Stimulated activated CD8-positive, alpha-beta memory T cell treated with anti-CD3 and anti-CD28 coated beads, Interleukin-12 subunit alpha, Interleukin-12 subunit beta, amount 100 ng/mL, for 24 hours (primary cell): Measurements from ENCODE around the gene KCNJ14.
"Not testable (repeated sequence)": the region's sequence is repeated elsewhere in the genome, so short reads cannot be mapped to it uniquely, and the experiment has no call there.

Experiments
- DNase-seq: peaks from one replicate; pipeline ENCODE4 v3.0.0-alpha.2; 2020; ENCODE audit errors: extremely low read depth

KCNJ14 gene

GRCh38 chr19:48487948-48488347, 32.6 kb downstream of the KCNJ14 start:
- no peak for DNase-seq

GRCh38 chr19:48488478-48488877, 33.1 kb downstream of the KCNJ14 start:
- not testable (repeated sequence) for DNase-seq

GRCh38 chr19:48489608-48490216, 34.3 kb downstream of the KCNJ14 start:
- DNase-seq: no peak

DNA sequence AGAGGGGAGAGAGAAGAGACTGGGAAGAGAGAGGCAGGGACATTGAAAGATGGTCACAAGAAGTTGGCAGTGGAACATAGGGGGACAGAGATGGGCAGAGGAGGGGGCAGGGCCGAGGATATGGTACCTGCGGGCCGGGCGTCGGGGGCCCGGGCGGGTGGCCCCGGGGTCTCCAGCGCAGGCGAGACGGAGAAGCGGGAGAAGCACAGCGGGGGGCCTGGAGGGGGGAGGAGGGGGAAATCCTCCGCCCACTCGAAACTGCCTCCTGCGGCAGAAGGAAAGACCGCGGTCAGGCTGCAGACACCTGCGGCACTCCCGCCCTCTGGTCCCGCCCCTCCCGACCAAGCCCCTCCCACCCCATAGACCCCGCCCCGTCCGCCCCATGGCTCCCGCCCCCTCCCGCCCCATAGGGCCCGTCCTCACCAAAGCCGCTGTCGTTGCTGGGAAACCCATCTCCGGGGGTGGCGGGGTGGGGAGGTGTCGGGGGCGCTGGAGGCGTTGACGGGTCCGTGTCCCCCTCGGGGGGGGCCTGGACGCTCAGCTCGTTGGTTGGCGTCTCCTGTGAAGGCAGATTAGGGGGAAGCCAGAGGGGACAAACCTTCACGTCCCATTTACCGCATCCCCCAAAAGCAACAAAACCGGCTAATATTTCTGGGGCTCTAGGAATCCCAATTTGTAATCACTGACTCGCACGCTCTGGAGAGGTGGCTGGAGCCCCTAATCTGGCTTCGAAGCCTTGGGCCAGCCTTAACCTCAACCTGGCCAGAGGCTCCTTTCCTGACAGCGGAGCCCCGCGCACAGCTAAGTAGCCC, 35.8 kb downstream of the KCNJ14 start:
- DNase-seq: no peak

DNA sequence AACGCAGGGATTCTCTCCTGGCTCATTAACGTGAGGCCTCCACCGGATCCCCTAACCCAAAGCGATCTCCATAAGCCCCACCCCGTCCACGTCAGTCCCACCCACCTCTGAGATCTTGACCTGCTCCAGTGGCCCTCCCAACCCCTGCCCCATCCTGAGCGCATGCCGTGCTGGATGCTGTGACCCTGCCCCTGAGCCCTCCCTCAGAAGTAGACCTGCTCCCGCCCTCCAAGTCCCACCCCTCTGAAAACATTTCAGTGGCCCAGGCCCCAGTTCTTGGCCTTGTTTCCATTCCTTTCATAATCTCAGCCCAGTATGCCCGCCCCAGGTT, 36.4 kb downstream of the KCNJ14 start:
- DNase-seq: no peak

DNA sequence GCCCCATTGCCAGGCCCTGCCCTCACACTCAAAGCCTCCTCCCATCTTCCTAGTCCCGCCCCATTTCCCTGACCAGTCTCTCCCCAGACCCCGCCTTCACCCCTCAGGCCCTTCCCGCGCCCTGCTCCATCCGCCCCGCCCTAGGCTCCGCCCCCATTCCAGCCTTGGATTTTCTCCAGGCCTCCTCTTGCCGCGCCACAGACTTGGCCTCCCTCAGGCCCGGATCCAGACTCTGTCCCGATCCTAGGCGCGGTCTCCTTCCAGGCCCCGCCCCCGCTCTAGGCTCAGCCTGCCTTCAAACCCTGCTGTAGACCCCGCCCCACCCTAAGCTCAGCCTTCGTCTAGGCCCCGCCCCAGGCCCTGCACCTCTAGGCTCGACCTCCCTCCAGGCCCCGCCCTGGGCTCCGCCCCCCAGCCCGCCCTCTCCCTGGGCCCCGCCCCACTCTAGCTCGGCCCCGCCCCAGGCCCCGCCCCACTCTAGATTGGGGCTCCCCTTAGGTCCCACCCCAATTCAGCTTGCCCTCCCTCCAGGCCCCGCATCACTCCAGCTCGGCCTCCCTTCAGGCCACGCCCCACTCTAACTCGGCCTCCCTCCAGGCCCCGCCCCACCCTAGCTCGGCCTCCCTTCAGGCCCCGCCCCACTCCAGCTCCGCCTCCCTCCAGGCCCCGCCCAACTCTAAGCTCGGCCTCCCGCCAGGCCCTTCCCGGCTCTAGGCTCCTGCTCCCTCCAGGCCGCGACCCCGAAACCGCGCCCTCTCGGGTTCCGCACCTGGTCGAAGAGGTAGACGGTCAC, 37.7 kb downstream of the KCNJ14 start:
- no peak for DNase-seq

DNA sequence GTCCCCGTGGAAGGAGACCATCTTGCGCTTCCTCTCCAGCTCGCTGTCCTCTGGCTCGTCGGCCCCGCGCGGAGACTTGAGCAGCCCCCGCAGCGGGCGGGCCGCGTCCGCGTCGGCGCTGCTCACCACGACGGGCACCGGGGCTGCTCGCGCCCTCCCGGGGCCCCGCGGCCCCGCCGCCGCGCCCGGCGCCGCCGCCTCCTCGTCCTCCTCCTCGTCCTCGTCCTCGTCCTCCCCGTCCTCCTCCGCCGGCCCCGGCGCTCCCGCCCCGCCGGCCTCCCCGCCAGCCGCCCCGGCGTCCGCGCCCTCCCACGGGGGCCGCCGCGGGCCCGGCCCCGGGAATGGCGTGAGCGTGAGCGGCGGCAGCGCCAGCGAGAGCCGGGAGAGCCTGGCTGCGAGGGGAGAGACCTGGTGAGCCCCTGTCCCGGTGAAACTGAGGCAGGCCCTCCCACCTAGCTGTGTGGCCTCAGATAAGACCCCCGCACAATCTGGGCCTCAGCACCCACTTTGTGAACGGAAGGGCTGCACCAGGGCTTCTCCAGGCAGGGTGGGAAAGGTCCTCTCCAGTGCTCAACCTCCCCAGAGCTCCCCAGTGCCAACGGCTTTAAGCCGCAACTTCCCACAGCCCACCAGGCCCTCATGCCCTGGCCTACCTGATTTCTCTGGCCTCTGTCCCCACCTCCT, 38.5 kb downstream of the KCNJ14 start:
- DNase-seq: no peak

DNA sequence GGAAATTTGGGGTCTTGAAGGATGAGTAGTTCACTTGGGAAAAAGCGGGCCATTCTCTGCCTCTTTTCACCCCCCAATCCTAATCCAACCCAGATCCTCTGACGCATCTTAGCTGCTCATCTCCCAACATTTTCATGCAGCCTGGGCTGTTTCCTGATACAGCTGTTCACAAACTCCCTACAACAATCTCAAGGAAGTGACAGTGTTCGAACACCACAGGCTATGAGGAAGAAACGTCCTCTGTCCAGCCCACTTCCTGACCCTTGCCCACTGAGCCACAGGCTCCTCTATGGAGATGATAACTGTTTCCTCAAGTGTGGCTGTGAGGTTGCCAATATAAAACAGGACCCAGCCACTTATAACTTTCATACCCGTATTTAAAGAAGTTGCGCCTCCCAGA, 40.0 kb downstream of the KCNJ14 start:
- no peak for DNase-seq

DNA sequence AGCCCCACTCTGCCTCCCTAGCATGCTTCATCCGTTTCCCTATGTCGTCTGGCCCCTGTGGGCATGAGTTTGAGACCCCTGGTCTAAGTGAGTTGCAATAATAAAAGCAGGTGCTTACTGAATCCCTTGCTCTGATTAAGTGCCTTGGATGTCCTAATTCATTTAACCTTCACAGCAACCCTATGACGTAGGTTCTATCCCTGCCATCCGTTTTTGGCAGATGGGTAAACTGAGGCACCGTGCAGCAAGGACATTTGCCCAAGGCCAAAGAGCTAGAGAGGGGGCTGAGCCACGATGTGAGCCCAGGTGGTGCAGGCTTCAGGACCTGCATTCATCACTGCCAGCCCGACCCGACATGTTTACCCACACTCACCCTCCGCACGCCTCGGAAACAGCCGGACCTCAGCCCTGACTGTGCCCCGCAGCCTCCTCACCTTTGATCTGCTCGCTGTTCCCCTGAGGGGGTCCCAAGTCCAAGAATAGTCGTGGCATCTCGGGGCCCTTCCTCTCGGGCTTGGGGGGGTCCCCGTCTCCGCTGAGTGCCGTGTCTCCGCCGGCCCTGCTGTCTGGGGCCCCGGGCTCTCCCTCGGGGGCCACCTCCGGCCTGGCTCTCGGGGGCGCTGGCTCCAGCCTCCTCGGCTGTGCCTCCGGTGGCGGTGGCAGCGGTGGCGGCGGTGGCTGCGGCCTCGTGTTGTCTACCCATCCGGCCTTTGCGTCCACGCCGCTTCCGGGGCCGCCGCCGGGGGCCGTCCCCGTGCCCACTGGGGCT, 41.8 kb downstream of the KCNJ14 start:
- no peak for DNase-seq

DNA sequence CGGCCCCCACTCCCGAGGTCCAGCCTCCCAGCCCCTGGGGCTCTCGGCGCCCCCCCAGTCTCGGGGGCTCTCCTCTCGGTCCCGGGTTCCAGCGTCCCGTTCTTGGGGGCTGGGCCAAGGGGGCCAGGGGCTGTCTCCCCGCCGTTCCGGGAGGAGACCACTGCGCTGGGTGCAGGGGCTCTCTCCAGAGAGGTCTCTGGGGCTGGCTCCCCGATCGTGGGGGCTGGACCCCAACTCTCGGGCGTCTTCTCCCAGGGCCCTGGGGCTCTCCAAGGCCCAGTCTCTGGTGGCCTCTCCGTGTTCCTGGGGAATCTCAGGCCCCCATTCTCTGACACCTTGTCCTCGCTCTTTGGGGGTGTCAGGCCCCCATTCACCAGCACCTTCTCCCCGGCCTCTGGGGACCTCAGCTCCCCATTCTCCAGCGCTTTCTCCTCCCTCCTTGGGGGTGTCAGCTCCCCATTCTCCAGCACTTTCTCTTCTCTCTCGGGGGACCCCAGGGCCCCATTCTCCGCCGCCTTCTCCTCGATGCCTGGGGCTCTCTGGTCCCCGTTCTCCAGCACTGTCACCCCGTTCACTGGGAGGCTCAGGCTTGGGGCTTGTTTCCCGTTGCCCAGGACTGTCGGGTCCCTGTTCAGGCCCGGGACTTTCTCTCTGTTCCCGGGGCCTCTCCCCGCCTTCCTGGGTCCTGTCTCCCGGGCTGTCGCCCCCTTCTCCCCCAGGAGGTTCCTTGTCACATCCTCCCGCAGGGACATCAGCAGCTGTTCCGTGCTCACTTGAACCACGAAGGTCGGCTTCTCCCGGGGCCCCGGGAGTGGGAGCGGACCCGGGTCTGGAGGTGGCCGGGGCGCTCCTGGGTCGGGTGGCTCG, 42.6 kb downstream of the KCNJ14 start:
- no peak for DNase-seq

- DNase-seq: no peak
Measured at GRCh38 chr19:48498595-48499311, 43.4 kb downstream of the KCNJ14 start.

- DNase-seq: no peak
Measured at GRCh38 chr19:48499316-48500090, 44.1 kb downstream of the KCNJ14 start.

DNA sequence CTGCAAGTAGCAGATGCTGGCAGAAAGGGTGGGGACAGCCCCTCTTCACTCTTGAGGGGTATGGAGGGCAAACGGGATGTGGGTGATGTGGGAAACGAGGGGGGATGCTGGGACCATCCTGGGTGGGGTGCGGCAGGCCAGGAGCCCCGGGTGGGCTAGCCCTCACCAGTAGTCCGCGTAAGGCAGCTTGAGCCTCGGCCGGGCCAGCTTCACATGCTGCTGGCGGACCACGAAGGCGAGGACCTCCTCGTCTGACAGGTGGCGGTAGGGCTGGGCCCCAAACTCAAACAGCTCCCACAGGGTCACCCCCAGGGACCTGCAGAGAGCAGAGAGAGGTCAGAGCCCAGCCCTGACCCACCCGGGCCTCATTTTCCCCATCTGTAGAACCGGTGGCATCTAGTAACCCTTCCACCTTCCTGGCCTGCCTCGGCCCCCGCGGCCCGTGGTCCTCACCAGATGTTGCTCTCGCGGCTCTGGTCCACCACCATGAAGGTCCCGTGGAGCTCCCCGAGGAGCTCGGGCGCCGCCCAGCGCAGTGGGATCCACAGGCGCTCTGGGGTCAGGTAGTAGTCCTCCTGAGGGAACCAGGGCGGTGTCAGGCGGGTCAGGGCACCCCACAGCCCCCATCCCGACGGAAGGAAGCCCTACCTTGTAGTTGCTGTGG, 45.6 kb downstream of the KCNJ14 start:
- DNase-seq: no peak

DNA sequence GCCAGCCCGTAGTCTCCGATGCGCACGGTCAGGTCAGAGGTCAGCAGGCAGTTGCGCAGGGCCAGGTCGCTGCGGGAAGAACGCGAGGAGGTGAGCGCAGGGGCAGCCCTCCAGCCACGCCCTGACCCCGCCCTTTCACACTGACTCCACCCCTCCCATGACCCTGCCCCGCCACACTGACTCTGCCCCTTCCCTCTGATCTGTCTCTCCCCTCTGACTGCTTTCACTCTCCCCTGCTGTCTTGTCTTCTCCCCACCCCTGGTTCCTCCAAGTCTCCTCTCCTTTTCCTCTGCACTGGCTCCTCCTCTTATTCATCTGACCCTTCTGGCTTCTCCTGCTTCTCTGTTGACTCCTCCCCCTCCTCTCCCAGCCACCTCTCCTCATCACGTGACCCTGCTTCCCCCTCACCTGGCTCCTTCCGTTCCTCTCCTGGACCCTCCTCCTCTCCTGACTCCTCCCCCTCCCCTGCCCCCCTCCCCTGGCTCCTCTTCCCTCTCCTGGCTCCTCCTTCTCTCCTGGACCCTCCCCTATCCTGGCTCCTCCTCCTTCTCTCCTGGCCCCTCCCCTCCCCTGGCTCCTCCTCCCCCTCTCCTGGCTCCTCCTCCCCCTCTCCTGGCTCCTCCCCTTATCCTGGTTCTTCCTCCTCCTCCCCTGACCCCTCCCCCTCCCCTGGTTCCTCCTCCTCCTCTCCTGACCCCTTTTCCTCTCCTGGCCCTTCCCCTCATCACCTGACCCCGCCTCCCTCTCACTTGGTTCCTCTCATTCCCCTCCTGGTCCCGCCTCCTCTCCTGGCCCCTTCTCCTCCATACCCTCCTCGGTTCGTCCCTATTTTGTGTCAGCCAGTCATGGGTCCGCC, 46.3 kb downstream of the KCNJ14 start:
- DNase-seq: no peak

- no peak for DNase-seq
Measured at GRCh38 chr19:48502350-48503018, 47.1 kb downstream of the KCNJ14 start.

- DNase-seq: no peak
Measured at GRCh38 chr19:48506138-48506733, 50.9 kb downstream of the KCNJ14 start.
